VCaP (cell line): ENCODE data around the gene XKR3.
"Not testable (repeated sequence)": the region's sequence is repeated elsewhere in the genome, so short reads cannot be mapped to it uniquely, and the experiment has no call there.

Source experiments
- H3K27ac ChIP-seq: fragments of 450-650 bp; 2 replicates; pipeline ENCODE4 v1.5.1; 2017
- CTCF ChIP-seq: fragments of 450-650 bp; conservative IDR thresholded peaks from 2 replicates; pipeline ENCODE4 v1.5.1; 2017; ENCODE audit warnings: mild to moderate bottlenecking, moderate library complexity

Gene XKR3

GRCh38 chr22:16783453-16783852, 41.8 kb downstream of the XKR3 start:
- no peak overlapping the region for H3K27ac ChIP-seq
- no peak for TF ChIP-seq CTCF

GRCh38 chr22:16781764-16782329, 43.4 kb downstream of the XKR3 start:
- TF ChIP-seq CTCF = no peak
- no peak overlapping the region for H3K27ac ChIP-seq

- no peak for TF ChIP-seq CTCF
- no peak overlapping the region for H3K27ac ChIP-seq
Measured at GRCh38 chr22:16781074-16781763, 44.0 kb downstream of the XKR3 start.

- no peak for TF ChIP-seq CTCF
- no peak overlapping the region for H3K27ac ChIP-seq
Measured at GRCh38 chr22:16777284-16777924, 47.8 kb downstream of the XKR3 start.

- H3K27ac ChIP-seq = no peak overlapping the region
- no peak for TF ChIP-seq CTCF
Measured at GRCh38 chr22:16776080-16776479, 49.1 kb downstream of the XKR3 start.

- no peak overlapping the region for H3K27ac ChIP-seq
- no peak; the same call in 1 of the 2 replicates for TF ChIP-seq CTCF
Measured at GRCh38 chr22:16774911-16775500, 50.2 kb downstream of the XKR3 start.

- H3K27ac ChIP-seq = not testable (repeated sequence)
Measured at GRCh38 chr22:16771569-16771968, 53.6 kb downstream of the XKR3 start.

GRCh38 chr22:16767927-16768326, 57.3 kb downstream of the XKR3 start:
- not testable (repeated sequence) for H3K27ac ChIP-seq

GRCh38 chr22:16762224-16762623, 63.0 kb downstream of the XKR3 start:
- H3K27ac ChIP-seq = not testable (repeated sequence)

GRCh38 chr22:16760416-16760815, 64.8 kb downstream of the XKR3 start:
- not testable (repeated sequence) for H3K27ac ChIP-seq

- not testable (repeated sequence) for H3K27ac ChIP-seq
Measured at GRCh38 chr22:16749282-16749681, 75.9 kb downstream of the XKR3 start.

GRCh38 chr22:16748160-16748929, 76.9 kb downstream of the XKR3 start:
- not testable (repeated sequence) for H3K27ac ChIP-seq
